ENCODE results near the gene KRTAP12-4.
"Not testable (repeated sequence)": the region's sequence is repeated elsewhere in the genome, so short reads cannot be mapped to it uniquely, and the experiment has no call there.

The KRTAP12-4 gene

GRCh38 chr21:44653656-44654575, 543 bp downstream of the KRTAP12-4 start:
- no peak for FAIRE-seq

GRCh38 chr21:44653123-44653522, 1.3 kb downstream of the KRTAP12-4 start:
- FAIRE-seq = no peak

- no peak for FAIRE-seq
Observed at GRCh38 chr21:44650973-44651675, 3.3 kb downstream of the KRTAP12-4 start.

- no peak for FAIRE-seq
Observed at GRCh38 chr21:44650265-44650972, 4.0 kb downstream of the KRTAP12-4 start.

- no peak for FAIRE-seq
Observed at GRCh38 chr21:44649521-44650100, 4.8 kb downstream of the KRTAP12-4 start.

GRCh38 chr21:44648557-44649311, 5.7 kb downstream of the KRTAP12-4 start:
- FAIRE-seq = no peak

GRCh38 chr21:44647222-44647552, 7.3 kb downstream of the KRTAP12-4 start:
- FAIRE-seq = no peak

GRCh38 chr21:44646366-44647221, 7.9 kb downstream of the KRTAP12-4 start, which contains the start of gene KRTAP10-11:
TSS of gene KRTAP10-11 (plus strand) at chr21:44646414. CDS start at chr21:44646459, 45 bp downstream.
- FAIRE-seq = not testable (repeated sequence)

- no peak for FAIRE-seq
Observed at GRCh38 chr21:44644878-44645277, 9.6 kb downstream of the KRTAP12-4 start.

- FAIRE-seq = no peak
Observed at GRCh38 chr21:44643741-44644310, 10.6 kb downstream of the KRTAP12-4 start.

- no peak for FAIRE-seq
Observed at GRCh38 chr21:44640761-44641160, 13.7 kb downstream of the KRTAP12-4 start.

GRCh38 chr21:44639331-44639655, 15.2 kb downstream of the KRTAP12-4 start:
- no peak for FAIRE-seq

- FAIRE-seq = not testable (repeated sequence)
Observed at GRCh38 chr21:44638506-44639330, 15.7 kb downstream of the KRTAP12-4 start.

GRCh38 chr21:44637851-44638348, 16.6 kb downstream of the KRTAP12-4 start:
- not testable (repeated sequence) for FAIRE-seq

GRCh38 chr21:44637018-44637850, 17.2 kb downstream of the KRTAP12-4 start, which contains the start of gene KRTAP10-10:
TSS of gene KRTAP10-10 (plus strand) at chr21:44637356. CDS start at chr21:44637418, 62 bp downstream.
- no peak for FAIRE-seq

GRCh38 chr21:44636209-44637017, 18.0 kb downstream of the KRTAP12-4 start:
- no peak for FAIRE-seq

- FAIRE-seq = no peak
Observed at GRCh38 chr21:44632067-44632466, 22.4 kb downstream of the KRTAP12-4 start.

GRCh38 chr21:44630440-44630839, 24.0 kb downstream of the KRTAP12-4 start:
- FAIRE-seq = no peak
